AG10803 (cell line): ENCODE results near the gene PRKCB.
"Not testable (repeated sequence)": the region's sequence is repeated elsewhere in the genome, so short reads cannot be mapped to it uniquely, and the experiment has no call there.

Source experiments
- DNase-seq: peaks from one replicate; pipeline ENCODE4 v3.0.0; 2010; ENCODE audit warnings: low read depth
- H3K4me3 ChIP-seq: 2 replicates; pipeline ENCODE4 v1.5.1; 2011; ENCODE audit warnings: mild to moderate bottlenecking, low read length, control low read depth
- TF ChIP-seq, protein P1 (sequence below): conservative IDR thresholded peaks from 2 replicates; pipeline ENCODE4 v1.5.1; 2011; ENCODE audit warnings: mild to moderate bottlenecking, low read length, control low read depth, inconsistent platforms

Gene PRKCB

DNA sequence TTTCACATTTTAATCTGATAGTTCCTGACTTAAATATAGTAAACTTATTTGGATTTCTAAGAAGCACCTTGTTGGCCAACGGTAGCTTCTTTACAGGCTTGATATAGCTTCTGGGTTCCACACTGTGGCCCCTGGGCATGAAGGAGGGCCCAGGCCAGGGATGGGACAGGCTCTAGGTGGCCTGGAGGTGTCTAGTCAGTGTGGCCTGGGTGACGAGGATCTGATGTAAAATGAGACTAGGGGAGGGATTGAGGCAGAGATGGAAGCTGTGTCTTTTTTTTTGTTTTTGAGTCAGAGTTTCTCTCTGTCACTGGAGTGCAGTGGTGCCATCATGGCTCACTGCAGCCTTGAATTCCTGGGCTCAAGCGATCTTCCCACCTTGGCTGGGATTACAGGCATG lies 187.0 kb downstream of the PRKCB start:
- TF ChIP-seq, protein P1, sequence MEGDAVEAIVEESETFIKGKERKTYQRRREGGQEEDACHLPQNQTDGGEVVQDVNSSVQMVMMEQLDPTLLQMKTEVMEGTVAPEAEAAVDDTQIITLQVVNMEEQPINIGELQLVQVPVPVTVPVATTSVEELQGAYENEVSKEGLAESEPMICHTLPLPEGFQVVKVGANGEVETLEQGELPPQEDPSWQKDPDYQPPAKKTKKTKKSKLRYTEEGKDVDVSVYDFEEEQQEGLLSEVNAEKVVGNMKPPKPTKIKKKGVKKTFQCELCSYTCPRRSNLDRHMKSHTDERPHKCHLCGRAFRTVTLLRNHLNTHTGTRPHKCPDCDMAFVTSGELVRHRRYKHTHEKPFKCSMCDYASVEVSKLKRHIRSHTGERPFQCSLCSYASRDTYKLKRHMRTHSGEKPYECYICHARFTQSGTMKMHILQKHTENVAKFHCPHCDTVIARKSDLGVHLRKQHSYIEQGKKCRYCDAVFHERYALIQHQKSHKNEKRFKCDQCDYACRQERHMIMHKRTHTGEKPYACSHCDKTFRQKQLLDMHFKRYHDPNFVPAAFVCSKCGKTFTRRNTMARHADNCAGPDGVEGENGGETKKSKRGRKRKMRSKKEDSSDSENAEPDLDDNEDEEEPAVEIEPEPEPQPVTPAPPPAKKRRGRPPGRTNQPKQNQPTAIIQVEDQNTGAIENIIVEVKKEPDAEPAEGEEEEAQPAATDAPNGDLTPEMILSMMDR: no peak
- H3K4me3 ChIP-seq: no peak overlapping the region
- no peak for DNase-seq

DNA sequence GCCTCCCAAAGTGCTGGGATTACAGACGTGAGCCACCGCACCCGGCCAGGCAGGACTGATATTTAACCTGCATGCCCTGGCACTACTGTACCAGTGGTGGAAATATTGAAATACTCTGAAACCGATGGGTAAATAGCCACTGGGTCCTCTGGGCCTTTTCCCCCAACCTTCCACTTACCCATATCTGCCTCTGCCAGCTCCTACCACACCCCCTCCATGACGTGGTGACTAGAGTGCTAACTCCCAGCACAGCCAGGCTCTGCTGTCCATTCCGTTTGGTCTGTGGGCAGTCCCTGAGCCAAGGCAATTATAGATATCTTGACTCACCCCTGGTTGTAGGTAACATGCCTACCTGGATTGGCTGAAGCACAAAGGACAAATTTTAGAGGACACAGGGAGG lies 187.8 kb downstream of the PRKCB start:
- H3K4me3 ChIP-seq: no peak overlapping the region
- TF ChIP-seq, protein P1: no peak
- DNase-seq: no peak

DNA sequence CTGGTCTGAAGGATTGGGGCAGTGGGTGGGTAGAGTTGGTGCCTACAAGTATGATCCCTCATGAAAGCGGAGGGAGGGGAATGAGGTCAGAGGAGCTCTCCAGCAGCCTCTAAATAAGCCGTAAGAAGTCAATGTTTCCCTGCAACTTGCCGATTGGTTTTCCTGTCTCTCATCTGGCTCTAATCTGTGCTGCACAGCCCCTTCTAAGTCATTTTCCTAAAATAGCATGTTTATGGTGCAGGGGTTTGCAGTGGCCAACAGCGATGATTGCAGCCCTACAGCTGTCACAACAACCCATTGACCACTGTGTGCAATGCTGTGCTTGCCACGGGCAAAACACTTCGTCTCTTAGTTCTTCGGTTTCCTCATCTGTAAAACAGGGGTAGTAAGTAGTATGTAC lies 189.2 kb downstream of the PRKCB start:
- no peak for DNase-seq
- H3K4me3 ChIP-seq: no peak overlapping the region
- TF ChIP-seq, protein P1: no peak

DNA sequence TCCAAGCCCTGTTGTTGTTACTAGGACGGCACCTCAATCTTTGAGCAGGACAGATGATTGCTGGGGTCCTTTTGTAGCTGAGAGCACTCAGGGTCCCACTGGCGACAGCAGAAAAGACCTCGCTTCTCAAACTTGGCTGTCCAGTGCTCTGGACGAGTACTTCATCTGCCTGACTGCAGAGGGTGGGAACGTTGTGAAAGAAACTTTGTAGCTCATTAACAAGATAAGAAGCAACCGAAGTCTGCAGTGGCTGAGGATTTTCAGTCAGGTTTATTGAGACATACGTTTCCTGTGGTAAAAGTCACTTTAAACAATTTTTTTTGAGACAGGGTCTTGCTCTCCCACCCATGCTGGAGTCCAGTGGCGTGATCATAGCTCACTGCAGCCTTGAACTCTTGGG lies 191.7 kb downstream of the PRKCB start:
- H3K4me3 ChIP-seq: no peak overlapping the region
- DNase-seq: no peak
- TF ChIP-seq, protein P1: no peak

DNA sequence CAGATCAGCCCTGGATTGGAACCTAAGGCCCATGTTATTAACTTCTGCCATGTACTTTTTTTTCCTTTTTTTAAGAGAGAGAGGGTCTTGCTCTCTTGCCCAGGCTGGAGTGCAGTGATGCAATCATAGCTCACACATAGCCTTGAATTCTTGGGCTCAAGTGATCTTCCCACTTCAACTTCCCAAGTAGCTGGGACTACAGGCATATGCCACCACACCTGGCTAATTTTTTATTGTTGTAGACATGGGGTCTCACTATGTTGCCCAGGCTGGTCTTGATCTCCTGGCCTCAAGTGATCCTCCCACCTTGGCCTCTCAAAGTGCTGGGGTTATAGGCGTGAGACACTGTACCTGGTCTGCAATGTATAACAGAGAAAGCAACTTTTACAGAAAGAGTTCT lies 194.1 kb downstream of the PRKCB start:
- not testable (repeated sequence) for H3K4me3 ChIP-seq, DNase-seq

DNA sequence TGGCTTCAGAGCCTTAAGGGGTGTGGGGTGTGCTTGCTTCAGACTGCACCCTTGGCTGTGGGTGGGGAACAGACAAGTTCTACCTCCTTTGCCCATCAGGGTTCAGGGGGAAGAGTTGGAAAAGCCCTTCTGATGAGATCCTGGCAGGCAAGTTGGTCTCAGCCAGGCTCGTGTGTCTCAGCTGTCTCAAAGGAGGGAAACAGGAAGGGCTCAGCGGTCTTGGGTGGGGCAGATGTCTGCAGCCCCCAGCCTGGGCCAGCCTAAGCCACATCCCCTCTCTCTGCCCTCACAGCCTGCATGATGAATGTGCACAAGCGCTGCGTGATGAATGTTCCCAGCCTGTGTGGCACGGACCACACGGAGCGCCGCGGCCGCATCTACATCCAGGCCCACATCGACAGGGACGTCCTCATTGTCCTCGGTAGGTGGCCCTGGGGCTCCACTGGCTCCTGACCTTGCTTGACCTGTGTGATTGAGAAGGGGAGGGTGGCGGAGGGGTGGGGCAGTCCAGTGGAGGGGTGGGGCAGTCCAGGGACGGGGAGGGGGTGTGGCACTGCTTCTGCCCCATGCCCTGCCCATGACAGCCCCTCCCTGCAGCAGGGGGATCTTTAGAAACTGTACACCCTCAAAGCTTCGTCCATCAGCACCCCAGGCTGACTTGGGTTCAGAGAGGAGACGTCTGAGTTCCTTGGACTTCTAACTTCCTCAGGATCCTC lies 199.5 kb downstream of the PRKCB start:
- TF ChIP-seq, protein P1: no peak
- no peak overlapping the region for H3K4me3 ChIP-seq
- no peak for DNase-seq

DNA sequence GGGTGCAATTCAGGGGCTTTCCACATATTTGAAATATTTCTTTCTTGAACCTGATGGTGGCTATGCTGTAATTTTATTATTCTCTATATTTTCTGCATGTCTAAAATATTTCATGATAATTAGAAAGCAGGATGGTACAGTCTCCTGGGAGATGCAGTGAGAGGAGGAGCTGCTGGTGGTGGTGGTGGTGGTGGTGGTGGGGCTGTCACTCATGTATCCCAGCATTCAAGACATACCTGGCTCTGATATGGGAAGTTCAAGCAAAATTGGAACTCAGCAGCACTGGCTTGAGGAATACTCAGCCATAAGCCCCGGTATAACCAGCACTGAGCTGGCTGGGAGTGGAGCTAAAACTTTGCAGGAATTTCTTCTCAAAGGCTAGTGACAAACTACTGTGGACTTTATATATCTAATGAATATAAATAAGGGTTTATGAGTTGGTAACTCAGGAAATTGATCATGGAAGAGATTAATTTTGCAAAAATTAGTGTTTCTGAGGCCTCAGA lies 200.3 kb downstream of the PRKCB start:
- no peak overlapping the region for H3K4me3 ChIP-seq
- TF ChIP-seq, protein P1: no peak
- DNase-seq: no peak
